Amygdala (tissue), 56 donors: ENCODE measurements around the gene MRPS25.
A peak's percentile ranks its signal among the peaks of the same experiment; 100 is the strongest.

Experiments used
- DNase-seq, 56 donors: peaks; one replicate each; lab custom pipeline; 2025; lab: John Stamatoyannopoulos, UW

The MRPS25 gene

GRCh38 chr3:15064835-15065549 lies at the start of gene MRPS25:
Gene MRPS25, minus strand, starts transcription at chr3:15065315. Its CDS starts 121 bp downstream, at chr3:15065194.
- DNase-seq: peak in 55 of 56 donors; percentile 30 to 91 (median 78)

- DNase-seq: no peak
Measured at GRCh38 chr3:15113884-15114283, 48.8 kb upstream of the MRPS25 start.

GRCh38 chr3:15113471-15113870 lies 48.4 kb upstream of the MRPS25 start:
- DNase-seq: no peak

- DNase-seq: no peak
Measured at GRCh38 chr3:15112011-15112410, 46.9 kb upstream of the MRPS25 start.

- DNase-seq: no peak
Measured at GRCh38 chr3:15110206-15110605, 45.1 kb upstream of the MRPS25 start.

- no peak for DNase-seq
Measured at GRCh38 chr3:15108869-15109268, 43.8 kb upstream of the MRPS25 start.

- peak in 55 of 56 donors; percentile 2 to 82 (median 51) for DNase-seq
Measured at GRCh38 chr3:15108082-15108545, 43.0 kb upstream of the MRPS25 start.

GRCh38 chr3:15107075-15107947 lies 42.2 kb upstream of the MRPS25 start:
- DNase-seq: no peak

- peak in 18 of 56 donors; percentile 6 to 55 (median 34) for DNase-seq
Measured at GRCh38 chr3:15102836-15103235, 37.7 kb upstream of the MRPS25 start.

- peak in 49 of 56 donors; percentile 3 to 89 (median 55) for DNase-seq
Measured at GRCh38 chr3:15102256-15102655, 37.1 kb upstream of the MRPS25 start.

GRCh38 chr3:15099364-15100098 lies 34.4 kb upstream of the MRPS25 start:
- DNase-seq: peak in 9 of 56 donors; percentile 18 to 54 (median 33)

GRCh38 chr3:15098503-15099363 lies 33.6 kb upstream of the MRPS25 start, which contains the start of gene RBSN:
Gene RBSN, minus strand, starts transcription at chr3:15099148. Its CDS starts 3,028 bp downstream, at chr3:15096120.
- DNase-seq: peak; percentile 52 to 98 (median 92)

- no peak for DNase-seq
Measured at GRCh38 chr3:15097891-15098290, 32.8 kb upstream of the MRPS25 start.

- peak in 5 of 56 donors; percentile 4 to 19 (median 16) for DNase-seq
Measured at GRCh38 chr3:15096046-15096445, 30.9 kb upstream of the MRPS25 start.

- no peak for DNase-seq
Measured at GRCh38 chr3:15094187-15094875, 29.2 kb upstream of the MRPS25 start.

GRCh38 chr3:15092686-15093085 lies 27.6 kb upstream of the MRPS25 start:
- DNase-seq: no peak

- DNase-seq: no peak
Measured at GRCh38 chr3:15091575-15091974, 26.5 kb upstream of the MRPS25 start.

- DNase-seq: no peak
Measured at GRCh38 chr3:15089201-15089600, 24.1 kb upstream of the MRPS25 start.

GRCh38 chr3:15086699-15087098 lies 21.6 kb upstream of the MRPS25 start:
- no peak for DNase-seq
